ENCODE data around the gene HAND1. TPM values are rescaled to one million over a fixed set of nuclear protein-coding genes. Genes with fewer than 3 reads are reported as not detected.
"Not testable (repeated sequence)": the region's sequence is repeated elsewhere in the genome, so short reads cannot be mapped to it uniquely, and the experiment has no call there.

HAND1 gene
- total RNA-seq, 1 experiment from 2014 or later, result not detected

DNA sequence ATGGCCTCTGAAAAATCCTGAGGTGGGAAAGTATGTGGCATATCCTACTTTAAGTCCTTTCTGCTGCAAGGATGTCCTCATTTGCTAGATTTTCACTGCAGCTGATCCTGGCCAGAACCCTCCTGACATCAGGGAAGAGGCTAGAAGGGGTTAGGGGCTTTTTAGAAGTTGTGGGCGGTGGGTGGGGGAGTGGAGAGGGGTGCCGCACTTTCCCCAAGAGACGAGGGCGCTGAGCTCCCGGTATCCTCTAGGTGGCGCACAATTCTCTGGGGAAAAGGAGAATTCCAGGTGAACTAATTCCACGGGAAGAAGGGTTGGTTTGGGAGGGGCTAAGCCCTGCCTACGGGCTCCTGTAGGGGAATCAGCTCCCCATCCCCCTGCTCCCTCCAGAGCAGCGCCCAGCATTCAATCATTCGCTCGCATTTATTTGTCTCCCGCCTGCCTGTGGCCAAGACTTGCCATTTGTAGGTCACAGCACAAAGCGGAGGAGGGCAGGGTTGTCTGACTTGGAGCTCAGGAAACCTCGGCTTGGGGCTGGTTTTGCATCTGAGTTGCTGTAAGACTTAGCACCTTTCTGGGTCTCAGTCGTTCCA, 42.9 kb upstream of the HAND1 start:
- Histone ChIP-seq H3K4me3 (ENCODE audit: low read length) (no peak overlapping the region), H3K4me1 (ENCODE audit: low read length) (no peaks in the 10 kb centered on the region), H3K4me2 (ENCODE audit: low read depth, low read length, poor library complexity, severe bottlenecking) (no peak overlapping the region), H3K9me2 (replicated peaks; ENCODE audit: insufficient read depth, low read length) (no peaks in the 10 kb centered on the region), H3K27me3 (ENCODE audit: low read length) (no peaks in the 10 kb centered on the region), H3K9me3 (ENCODE audit: low read length) (no peaks in the 10 kb centered on the region), H3K36me3 (ENCODE audit: insufficient read depth, low read length) (no peaks in the 10 kb centered on the region), H3K9ac (ENCODE audit: low read length) (no peak overlapping the region), H3K27ac (ENCODE audit: low read length) (no peak overlapping the region), H4K20me1 (ENCODE audit: insufficient read depth, low read depth, low read length) (no peaks in the 10 kb centered on the region), H3K79me2 (ENCODE audit: low read length) (no peaks in the 10 kb centered on the region), H2AFZ (ENCODE audit: low read length) (no peak overlapping the region)
- peak; percentile 46 for DNase-seq

DNA sequence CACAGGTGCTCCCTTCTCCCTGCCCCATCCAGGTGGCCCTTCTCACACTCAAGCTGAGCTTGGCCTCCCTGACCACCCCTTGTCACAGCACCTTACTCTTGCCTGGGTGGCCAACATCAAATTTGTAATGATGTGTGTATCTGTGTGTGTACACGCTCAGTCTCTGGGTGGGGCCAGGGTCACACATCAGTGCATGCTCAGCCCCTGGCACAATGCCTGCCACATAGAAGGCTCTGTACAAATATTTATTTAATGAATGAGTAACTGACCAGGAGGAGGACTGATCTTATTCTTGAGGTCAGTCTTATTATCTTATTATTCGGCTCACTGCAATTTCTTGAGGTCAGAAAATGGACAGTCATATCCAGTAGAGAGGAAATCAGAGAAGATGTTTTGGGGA, 41.3 kb upstream of the HAND1 start:
- Histone ChIP-seq H3K36me3 (ENCODE audit: insufficient read depth, low read length) (no peaks in the 10 kb centered on the region), H3K9me2 (replicated peaks; ENCODE audit: insufficient read depth, low read length) (no peaks in the 10 kb centered on the region), H3K4me2 (ENCODE audit: low read depth, low read length, poor library complexity, severe bottlenecking) (no peak overlapping the region), H3K27ac (ENCODE audit: low read length) (no peak overlapping the region), H3K9ac (ENCODE audit: low read length) (no peak overlapping the region), H3K4me1 (ENCODE audit: low read length) (no peaks in the 10 kb centered on the region), H4K20me1 (ENCODE audit: insufficient read depth, low read depth, low read length) (no peaks in the 10 kb centered on the region), H2AFZ (ENCODE audit: low read length) (no peak overlapping the region), H3K79me2 (ENCODE audit: low read length) (no peaks in the 10 kb centered on the region), H3K9me3 (ENCODE audit: low read length) (no peaks in the 10 kb centered on the region), H3K27me3 (ENCODE audit: low read length) (no peaks in the 10 kb centered on the region), H3K4me3 (ENCODE audit: low read length) (no peak overlapping the region)
- DNase-seq, result no peak

GRCh38 chr5:154518438-154518867, 40.4 kb upstream of the HAND1 start:
- H3K36me3 ChIP-seq (ENCODE audit: insufficient read depth, low read length), result no peaks in the 10 kb centered on the region

DNA sequence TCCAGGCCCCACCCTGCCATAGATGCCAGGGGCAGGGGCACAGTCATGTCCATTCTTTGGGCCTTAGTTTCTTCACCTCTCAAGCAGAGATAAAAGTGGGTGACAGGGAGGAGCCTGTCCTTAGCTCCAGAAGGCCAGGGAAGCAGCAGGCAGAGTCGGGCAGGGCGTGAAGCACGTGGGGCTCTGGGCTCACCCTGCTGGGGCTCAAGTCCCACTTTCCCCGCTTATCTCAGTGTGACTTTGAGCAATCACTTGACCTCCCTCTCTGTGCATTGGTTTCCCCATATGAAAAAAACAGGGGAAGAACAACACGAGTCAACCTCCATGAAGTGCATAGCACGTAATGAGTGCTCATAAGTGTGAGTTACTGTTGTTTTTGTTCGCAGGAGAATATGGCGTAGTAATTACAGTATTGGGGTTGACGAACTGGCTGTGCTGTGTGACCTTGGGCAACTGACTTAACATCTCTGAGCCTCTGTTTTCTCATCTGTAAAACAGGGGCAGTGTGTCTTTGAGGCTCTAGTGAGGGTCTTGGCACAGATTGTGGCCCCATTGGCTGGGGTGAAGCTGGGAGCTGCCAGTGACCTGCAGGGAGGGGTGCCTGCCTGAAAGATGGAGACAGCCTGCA, 39.9 kb upstream of the HAND1 start:
- Histone ChIP-seq H3K9me3 (ENCODE audit: low read length) (no peaks in the 10 kb centered on the region), H3K9me2 (replicated peaks; ENCODE audit: insufficient read depth, low read length) (no peaks in the 10 kb centered on the region), H3K4me3 (ENCODE audit: low read length) (no peak overlapping the region), H4K20me1 (ENCODE audit: insufficient read depth, low read depth, low read length) (no peaks in the 10 kb centered on the region), H2AFZ (ENCODE audit: low read length) (no peak overlapping the region), H3K36me3 (ENCODE audit: insufficient read depth, low read length) (no peaks in the 10 kb centered on the region), H3K9ac (ENCODE audit: low read length) (no peak overlapping the region), H3K27ac (ENCODE audit: low read length) (no peak overlapping the region), H3K4me2 (ENCODE audit: low read depth, low read length, poor library complexity, severe bottlenecking) (no peak overlapping the region), H3K79me2 (ENCODE audit: low read length) (no peaks in the 10 kb centered on the region), H3K4me1 (ENCODE audit: low read length) (no peaks in the 10 kb centered on the region), H3K27me3 (ENCODE audit: low read length) (no peaks in the 10 kb centered on the region)
- DNase-seq, result peak; percentile 9

More at GRCh38 chr5:154518438-154518867, 40.4 kb upstream of the HAND1 start:
- H3K4me3 ChIP-seq (ENCODE audit: low read length), result no peak overlapping the region
- H3K9me2 ChIP-seq (replicated peaks; ENCODE audit: insufficient read depth, low read length), result no peaks in the 10 kb centered on the region
- H3K4me1 ChIP-seq (ENCODE audit: low read length), result no peaks in the 10 kb centered on the region
- H3K4me2 ChIP-seq (ENCODE audit: low read depth, low read length, poor library complexity, severe bottlenecking), result no peak overlapping the region
- H2AFZ ChIP-seq (ENCODE audit: low read length), result no peak overlapping the region
- H4K20me1 ChIP-seq (ENCODE audit: insufficient read depth, low read depth, low read length), result no peaks in the 10 kb centered on the region
- peak; percentile 21 for DNase-seq
- H3K9me3 ChIP-seq (ENCODE audit: low read length), result no peaks in the 10 kb centered on the region
- no peak overlapping the region for H3K27ac ChIP-seq (ENCODE audit: low read length)
- no peak overlapping the region for H3K9ac ChIP-seq (ENCODE audit: low read length)
- H3K79me2 ChIP-seq (ENCODE audit: low read length), result no peaks in the 10 kb centered on the region
- H3K27me3 ChIP-seq (ENCODE audit: low read length), result no peaks in the 10 kb centered on the region

GRCh38 chr5:154517181-154517580, 39.2 kb upstream of the HAND1 start:
- Histone ChIP-seq H3K4me2 (ENCODE audit: low read depth, low read length, poor library complexity, severe bottlenecking) (no peak overlapping the region), H3K27me3 (ENCODE audit: low read length) (no peaks in the 10 kb centered on the region), H3K4me3 (ENCODE audit: low read length) (no peak overlapping the region), H3K79me2 (ENCODE audit: low read length) (no peaks in the 10 kb centered on the region), H3K36me3 (ENCODE audit: insufficient read depth, low read length) (no peaks in the 10 kb centered on the region), H3K9me3 (ENCODE audit: low read length) (no peaks in the 10 kb centered on the region), H3K9ac (ENCODE audit: low read length) (no peak overlapping the region), H3K9me2 (replicated peaks; ENCODE audit: insufficient read depth, low read length) (no peaks in the 10 kb centered on the region), H2AFZ (ENCODE audit: low read length) (no peak overlapping the region), H3K27ac (ENCODE audit: low read length) (no peak overlapping the region), H4K20me1 (ENCODE audit: insufficient read depth, low read depth, low read length) (no peaks in the 10 kb centered on the region), H3K4me1 (ENCODE audit: low read length) (no peaks in the 10 kb centered on the region)
- peak; percentile 22 for DNase-seq

- H3K27ac ChIP-seq (ENCODE audit: low read length), result no peak overlapping the region
- no peak overlapping the region for H3K9ac ChIP-seq (ENCODE audit: low read length)
- no peaks in the 10 kb centered on the region for H3K4me1 ChIP-seq (ENCODE audit: low read length)
- DNase-seq, result peak; percentile 39
- no peak overlapping the region for H3K4me3 ChIP-seq (ENCODE audit: low read length)
- H4K20me1 ChIP-seq (ENCODE audit: insufficient read depth, low read depth, low read length), result no peaks in the 10 kb centered on the region
- H3K9me3 ChIP-seq (ENCODE audit: low read length), result no peaks in the 10 kb centered on the region
- no peak overlapping the region for H3K4me2 ChIP-seq (ENCODE audit: low read depth, low read length, poor library complexity, severe bottlenecking)
- no peaks in the 10 kb centered on the region for H3K27me3 ChIP-seq (ENCODE audit: low read length)
- no peaks in the 10 kb centered on the region for H3K36me3 ChIP-seq (ENCODE audit: insufficient read depth, low read length)
- H2AFZ ChIP-seq (ENCODE audit: low read length), result no peak overlapping the region
- H3K79me2 ChIP-seq (ENCODE audit: low read length), result no peaks in the 10 kb centered on the region
- no peaks in the 10 kb centered on the region for H3K9me2 ChIP-seq (replicated peaks; ENCODE audit: insufficient read depth, low read length)
Measured at GRCh38 chr5:154516475-154516874, 38.4 kb upstream of the HAND1 start.

DNA sequence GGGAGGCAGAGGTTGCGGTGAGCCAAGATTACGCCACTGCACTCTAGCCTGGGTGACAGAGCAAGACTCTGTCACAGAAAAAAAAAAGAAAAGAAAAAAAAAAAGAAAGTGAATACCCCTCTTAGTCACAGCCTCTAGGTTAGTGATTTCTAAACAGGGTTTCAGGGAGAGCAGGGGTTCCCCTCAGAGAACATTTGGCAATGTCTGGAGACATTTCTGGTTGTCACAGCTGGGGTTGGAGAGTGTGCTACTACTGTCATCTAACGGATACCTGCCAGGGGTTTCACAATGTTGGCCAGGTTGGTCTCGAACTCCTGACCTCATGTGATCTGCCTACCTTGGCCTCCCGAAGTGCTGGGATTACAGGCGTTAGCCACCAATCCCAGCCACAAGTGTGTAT, 37.5 kb upstream of the HAND1 start:
- H3K36me3 ChIP-seq (ENCODE audit: insufficient read depth, low read length); H3K79me2 ChIP-seq (ENCODE audit: low read length); H3K4me1 ChIP-seq (ENCODE audit: low read length); H3K9ac ChIP-seq (ENCODE audit: low read length); H3K9me3 ChIP-seq (ENCODE audit: low read length); H2AFZ ChIP-seq (ENCODE audit: low read length); H3K4me3 ChIP-seq (ENCODE audit: low read length); H3K9me2 ChIP-seq (replicated peaks; ENCODE audit: insufficient read depth, low read length); H3K27me3 ChIP-seq (ENCODE audit: low read length); H4K20me1 ChIP-seq (ENCODE audit: insufficient read depth, low read depth, low read length); H3K4me2 ChIP-seq (ENCODE audit: low read depth, low read length, poor library complexity, severe bottlenecking); H3K27ac ChIP-seq (ENCODE audit: low read length): not testable (repeated sequence)
- DNase-seq, result peak; percentile 32

DNA sequence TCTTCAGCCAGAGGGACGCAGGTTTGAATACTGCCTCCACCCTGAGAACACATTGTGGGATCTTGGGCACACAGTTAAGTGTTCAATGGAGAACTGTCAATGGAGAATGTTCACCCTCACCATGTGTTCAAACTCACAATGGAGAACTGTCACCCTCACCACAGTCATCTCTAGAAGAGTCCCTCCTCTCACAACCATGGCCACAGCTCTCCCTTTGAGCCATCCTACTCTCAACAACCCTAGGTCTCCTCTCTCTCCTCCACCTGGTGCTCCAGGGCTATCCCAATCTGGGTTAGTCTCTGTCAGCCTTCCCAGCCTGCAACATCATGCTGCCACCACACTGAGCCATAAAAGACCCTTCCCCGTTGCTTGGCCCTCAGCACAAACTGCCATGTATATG, 36.3 kb upstream of the HAND1 start:
- Histone ChIP-seq H3K27ac (ENCODE audit: low read length) (no peak overlapping the region), H2AFZ (ENCODE audit: low read length) (no peak overlapping the region), H3K9ac (ENCODE audit: low read length) (no peak overlapping the region), H3K27me3 (ENCODE audit: low read length) (no peaks in the 10 kb centered on the region), H3K36me3 (ENCODE audit: insufficient read depth, low read length) (no peaks in the 10 kb centered on the region), H3K4me2 (ENCODE audit: low read depth, low read length, poor library complexity, severe bottlenecking) (no peak overlapping the region), H4K20me1 (ENCODE audit: insufficient read depth, low read depth, low read length) (no peaks in the 10 kb centered on the region), H3K9me3 (ENCODE audit: low read length) (no peaks in the 10 kb centered on the region), H3K79me2 (ENCODE audit: low read length) (no peaks in the 10 kb centered on the region), H3K4me1 (ENCODE audit: low read length) (no peaks in the 10 kb centered on the region), H3K4me3 (ENCODE audit: low read length) (no peak overlapping the region), H3K9me2 (replicated peaks; ENCODE audit: insufficient read depth, low read length) (no peaks in the 10 kb centered on the region)
- no peak for DNase-seq
